HEK293 (cell line): ENCODE measurements around the gene KLK11.

Experiments used
- CTCF ChIP-seq: fragments of 450-650 bp; formaldehyde crosslinking; IDR thresholded peaks from 2 replicates; pipeline ENCODE4 v1.5.1; 2016; ENCODE audit warnings: missing biosample characterization, missing genetic modification characterization
- GLI4 ChIP-seq: fragments of 450-650 bp; formaldehyde crosslinking; IDR thresholded peaks from 2 replicates; pipeline ENCODE4 v1.5.1; 2016; ENCODE audit warnings: missing biosample characterization, missing genetic modification characterization
- REST ChIP-seq: fragments of 450-650 bp; formaldehyde crosslinking; IDR thresholded peaks from 2 replicates; pipeline ENCODE4 v1.5.1; 2016; ENCODE audit warnings: missing biosample characterization, missing genetic modification characterization
- YY1 ChIP-seq: fragments of 450-650 bp; formaldehyde crosslinking; IDR thresholded peaks from 2 replicates; pipeline ENCODE4 v1.5.1; 2018; ENCODE audit warnings: missing biosample characterization, missing genetic modification characterization
- ZNF10 ChIP-seq: fragments of 450-650 bp; formaldehyde crosslinking; IDR thresholded peaks from 2 replicates; pipeline ENCODE4 v1.5.1; 2017; ENCODE audit warnings: missing biosample characterization, missing genetic modification characterization
- ZNF140 ChIP-seq: fragments of 450-650 bp; formaldehyde crosslinking; IDR thresholded peaks from 2 replicates; pipeline ENCODE4 v1.5.1; 2016; ENCODE audit warnings: missing biosample characterization, missing genetic modification characterization
- ZNF341 ChIP-seq: fragments of 450-650 bp; formaldehyde crosslinking; IDR thresholded peaks from 2 replicates; pipeline ENCODE4; 2016; ENCODE audit warnings: low read depth, missing biosample characterization, missing genetic modification characterization
- ZNF639 ChIP-seq: fragments of 450-650 bp; formaldehyde crosslinking; IDR thresholded peaks from 2 replicates; pipeline ENCODE4 v1.5.1; 2016; ENCODE audit warnings: missing biosample characterization, missing genetic modification characterization
- ZNF792 ChIP-seq: fragments of 450-650 bp; formaldehyde crosslinking; IDR thresholded peaks from 2 replicates; pipeline ENCODE4 v1.5.1; 2016; ENCODE audit warnings: missing biosample characterization, missing genetic modification characterization
- TF ChIP-seq, protein P1 (sequence below): fragments of 450-650 bp; formaldehyde crosslinking; IDR thresholded peaks from 2 replicates; pipeline ENCODE4 v1.5.1; 2016; ENCODE audit warnings: missing biosample characterization, missing genetic modification characterization, low read depth
- TF ChIP-seq, protein P2 (sequence below): fragments of 450-650 bp; IDR thresholded peaks from 2 replicates; pipeline ENCODE4 v1.5.1; 2018; ENCODE audit warnings: missing biosample characterization, missing genetic modification characterization
- TF ChIP-seq, protein P3 (sequence below): fragments of 450-650 bp; formaldehyde crosslinking; IDR thresholded peaks from 2 replicates; pipeline ENCODE4 v1.5.1; 2016; ENCODE audit warnings: missing biosample characterization, missing genetic modification characterization, low read depth

DNA sequence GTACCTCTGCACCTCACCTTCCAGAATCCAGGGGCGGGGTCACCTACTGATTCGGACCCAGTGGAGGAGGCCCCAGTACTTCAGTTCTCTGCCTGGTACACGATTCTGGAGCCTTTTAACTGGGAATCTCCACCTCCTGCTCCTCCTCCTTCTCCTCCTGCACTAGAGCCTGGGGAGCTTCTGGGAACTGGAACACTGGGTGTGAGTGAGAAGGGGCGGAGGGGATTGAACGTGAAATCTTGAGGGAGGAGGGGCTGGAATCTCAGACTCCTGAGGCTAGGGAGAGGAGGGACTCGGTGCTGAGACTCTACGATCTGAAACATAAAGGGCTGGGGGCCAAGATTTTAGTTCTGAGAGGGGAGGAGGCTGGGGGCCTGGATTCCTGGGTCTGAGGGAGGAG, 24.9 kb downstream of the KLK11 start, which contains the start of gene KLK8:
- TF ChIP-seq ZNF341 (no peak), CTCF (tag by site-specific recombination) (no peak), ZNF10 (tag by site-specific recombination) (no peak), REST (tag by site-specific recombination) (no peak), ZNF792 (tag by site-specific recombination) (no peak), ZNF639 (no peak), YY1 (tag by site-specific recombination) (no peak), GLI4 (tag by site-specific recombination) (no peak), ZNF140 (tag by site-specific recombination) (no peak)
- TF ChIP-seq, protein P1, sequence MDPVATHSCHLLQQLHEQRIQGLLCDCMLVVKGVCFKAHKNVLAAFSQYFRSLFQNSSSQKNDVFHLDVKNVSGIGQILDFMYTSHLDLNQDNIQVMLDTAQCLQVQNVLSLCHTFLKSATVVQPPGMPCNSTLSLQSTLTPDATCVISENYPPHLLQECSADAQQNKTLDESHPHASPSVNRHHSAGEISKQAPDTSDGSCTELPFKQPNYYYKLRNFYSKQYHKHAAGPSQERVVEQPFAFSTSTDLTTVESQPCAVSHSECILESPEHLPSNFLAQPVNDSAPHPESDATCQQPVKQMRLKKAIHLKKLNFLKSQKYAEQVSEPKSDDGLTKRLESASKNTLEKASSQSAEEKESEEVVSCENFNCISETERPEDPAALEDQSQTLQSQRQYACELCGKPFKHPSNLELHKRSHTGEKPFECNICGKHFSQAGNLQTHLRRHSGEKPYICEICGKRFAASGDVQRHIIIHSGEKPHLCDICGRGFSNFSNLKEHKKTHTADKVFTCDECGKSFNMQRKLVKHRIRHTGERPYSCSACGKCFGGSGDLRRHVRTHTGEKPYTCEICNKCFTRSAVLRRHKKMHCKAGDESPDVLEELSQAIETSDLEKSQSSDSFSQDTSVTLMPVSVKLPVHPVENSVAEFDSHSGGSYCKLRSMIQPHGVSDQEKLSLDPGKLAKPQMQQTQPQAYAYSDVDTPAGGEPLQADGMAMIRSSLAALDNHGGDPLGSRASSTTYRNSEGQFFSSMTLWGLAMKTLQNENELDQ (tag by site-specific recombination), result no peak
- TF ChIP-seq, protein P2, sequence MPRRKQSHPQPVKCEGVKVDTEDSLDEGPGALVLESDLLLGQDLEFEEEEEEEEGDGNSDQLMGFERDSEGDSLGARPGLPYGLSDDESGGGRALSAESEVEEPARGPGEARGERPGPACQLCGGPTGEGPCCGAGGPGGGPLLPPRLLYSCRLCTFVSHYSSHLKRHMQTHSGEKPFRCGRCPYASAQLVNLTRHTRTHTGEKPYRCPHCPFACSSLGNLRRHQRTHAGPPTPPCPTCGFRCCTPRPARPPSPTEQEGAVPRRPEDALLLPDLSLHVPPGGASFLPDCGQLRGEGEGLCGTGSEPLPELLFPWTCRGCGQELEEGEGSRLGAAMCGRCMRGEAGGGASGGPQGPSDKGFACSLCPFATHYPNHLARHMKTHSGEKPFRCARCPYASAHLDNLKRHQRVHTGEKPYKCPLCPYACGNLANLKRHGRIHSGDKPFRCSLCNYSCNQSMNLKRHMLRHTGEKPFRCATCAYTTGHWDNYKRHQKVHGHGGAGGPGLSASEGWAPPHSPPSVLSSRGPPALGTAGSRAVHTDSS (tag by site-specific recombination), result no peak
- TF ChIP-seq, protein P3, sequence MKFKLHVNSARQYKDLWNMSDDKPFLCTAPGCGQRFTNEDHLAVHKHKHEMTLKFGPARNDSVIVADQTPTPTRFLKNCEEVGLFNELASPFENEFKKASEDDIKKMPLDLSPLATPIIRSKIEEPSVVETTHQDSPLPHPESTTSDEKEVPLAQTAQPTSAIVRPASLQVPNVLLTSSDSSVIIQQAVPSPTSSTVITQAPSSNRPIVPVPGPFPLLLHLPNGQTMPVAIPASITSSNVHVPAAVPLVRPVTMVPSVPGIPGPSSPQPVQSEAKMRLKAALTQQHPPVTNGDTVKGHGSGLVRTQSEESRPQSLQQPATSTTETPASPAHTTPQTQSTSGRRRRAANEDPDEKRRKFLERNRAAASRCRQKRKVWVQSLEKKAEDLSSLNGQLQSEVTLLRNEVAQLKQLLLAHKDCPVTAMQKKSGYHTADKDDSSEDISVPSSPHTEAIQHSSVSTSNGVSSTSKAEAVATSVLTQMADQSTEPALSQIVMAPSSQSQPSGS (tag by site-specific recombination), result no peak
